Ishikawa (cell line): ENCODE measurements around the gene IQSEC3.

ENCODE experiments used
- EGR1 ChIP-seq: IDR thresholded peaks from 2 replicates; pipeline ENCODE4 v1.6.1; 2012
- EP300 ChIP-seq: IDR thresholded peaks from 2 replicates; pipeline ENCODE4 v1.6.1; 2012; ENCODE audit warnings: borderline replicate concordance
- YY1 ChIP-seq: IDR thresholded peaks from 2 replicates; pipeline ENCODE4 v1.6.1; 2012; ENCODE audit warnings: low read depth

DNA sequence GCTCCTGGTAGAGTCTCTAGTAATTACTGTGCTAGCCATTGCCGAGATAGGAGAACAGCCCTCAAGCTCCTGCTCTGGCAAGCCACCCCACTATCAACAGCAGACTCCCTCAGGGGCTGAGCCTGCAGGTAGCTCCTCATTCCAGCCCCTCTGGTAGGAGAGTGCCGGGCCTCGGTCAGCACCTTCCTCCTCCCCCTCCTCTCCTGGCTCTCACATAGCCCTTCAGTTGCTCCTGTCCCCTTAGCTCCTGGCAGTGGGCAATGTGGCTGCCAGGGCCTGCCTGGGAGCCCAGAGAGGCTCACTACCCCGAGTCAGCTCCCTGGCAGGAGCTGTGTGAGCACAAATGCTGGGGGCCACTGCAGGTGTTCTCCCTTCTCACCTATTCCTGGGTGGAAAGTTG lies 52.0 kb downstream of the IQSEC3 start:
- TF ChIP-seq EP300 (no peak), EGR1 (no peak), YY1 (no peak)
